Occipital lobe (tissue), 2 donors: ENCODE results near the gene EIF4A3. TPM values are rescaled to one million over a fixed set of nuclear protein-coding genes. Genes with fewer than 3 reads are reported as not detected.

Experiments used
- DNase-seq: peaks from one replicate; lab custom pipeline; 2025; lab: John Stamatoyannopoulos, UW
- total RNA-seq: library from RNA; depleted of rRNA; stranded (reverse); fragments of >200 nt; gene quantifications from one replicate; pipeline ENCODE4 v1.2.3, GENCODE V29; 2014

Gene EIF4A3
- total RNA-seq, 1 donor from 2014 or later, result 64.4 TPM

- DNase-seq, result no peak
Observed at GRCh38 chr17:80137131-80137530, 9.8 kb downstream of the EIF4A3 start.

DNA sequence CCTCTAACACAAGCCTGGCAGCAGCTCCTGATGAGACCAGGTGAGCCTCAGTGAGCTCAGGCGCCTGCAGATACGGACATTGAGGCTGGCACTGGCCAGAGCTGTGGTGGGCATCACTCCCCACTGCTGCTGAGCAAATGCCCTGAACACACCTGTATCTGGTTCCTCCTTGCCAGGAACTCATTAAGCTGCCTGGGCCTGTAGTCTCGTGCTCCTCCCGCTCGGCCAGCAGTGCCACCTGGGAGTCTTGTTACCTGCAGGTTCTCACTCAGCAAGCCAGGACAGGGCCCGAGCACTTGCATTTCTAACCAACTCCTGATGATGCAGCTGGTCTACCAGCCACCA is 13.3 kb downstream of the EIF4A3 start:
- DNase-seq, result no peak

DNA sequence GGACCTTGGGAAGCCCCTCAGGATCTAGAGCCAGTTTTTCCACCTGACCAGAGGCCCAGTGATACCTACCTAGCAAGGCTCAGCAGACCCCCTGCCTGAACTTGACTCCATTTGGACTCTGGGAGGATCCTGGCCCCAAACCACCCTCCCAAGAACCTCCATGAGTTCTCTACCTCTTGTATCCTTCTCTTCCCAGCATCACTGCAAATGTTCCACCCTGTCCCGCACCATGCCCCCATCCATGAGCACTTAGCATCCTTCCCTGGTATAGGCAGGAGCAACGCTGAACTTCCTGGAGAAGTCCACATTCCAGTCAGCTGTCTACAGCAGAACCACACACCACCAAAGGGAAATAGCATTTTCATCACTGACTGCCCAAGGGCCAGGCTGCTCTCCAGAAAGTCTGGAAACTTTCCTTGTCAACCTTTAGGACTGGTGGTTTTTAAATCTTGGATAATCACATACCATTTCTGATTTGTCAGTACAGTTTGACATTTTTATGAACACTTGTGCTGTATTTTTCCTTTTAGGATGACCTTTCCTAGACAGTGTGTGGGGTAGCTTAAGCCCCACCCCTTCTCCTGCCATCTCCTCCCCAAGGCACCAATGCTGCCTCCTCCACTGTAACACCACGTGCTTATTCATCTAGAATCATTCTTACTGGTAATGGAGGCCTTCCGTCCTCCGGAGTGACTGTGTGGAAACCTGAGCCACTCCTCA is 13.9 kb downstream of the EIF4A3 start:
- no peak for DNase-seq

DNA sequence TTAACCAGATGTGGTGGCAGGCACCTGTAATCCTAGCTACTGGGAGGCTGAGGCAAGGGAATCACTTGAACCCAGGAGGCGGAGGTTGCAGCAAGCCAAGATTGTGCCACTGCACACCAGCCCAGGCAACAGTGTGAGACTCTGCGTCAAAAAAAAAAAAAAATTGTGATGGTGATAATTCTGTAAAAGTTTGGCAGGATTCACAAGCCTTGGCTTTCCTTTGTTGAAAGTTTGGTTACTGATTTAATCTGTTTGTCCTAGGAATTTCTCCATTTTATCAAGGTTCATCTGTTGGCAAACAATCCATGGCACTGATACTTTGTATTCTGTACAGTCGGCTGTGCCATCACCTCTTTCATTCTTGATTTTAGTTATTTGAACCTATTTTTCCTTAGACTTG is 15.9 kb downstream of the EIF4A3 start:
- no peak for DNase-seq

- no peak for DNase-seq
Observed at GRCh38 chr17:80129006-80129565, 17.8 kb downstream of the EIF4A3 start.

- DNase-seq, result no peak
Observed at GRCh38 chr17:80126449-80126715, 20.5 kb downstream of the EIF4A3 start.

- DNase-seq, result no peak
Observed at GRCh38 chr17:80125656-80126448, 21.1 kb downstream of the EIF4A3 start.

DNA sequence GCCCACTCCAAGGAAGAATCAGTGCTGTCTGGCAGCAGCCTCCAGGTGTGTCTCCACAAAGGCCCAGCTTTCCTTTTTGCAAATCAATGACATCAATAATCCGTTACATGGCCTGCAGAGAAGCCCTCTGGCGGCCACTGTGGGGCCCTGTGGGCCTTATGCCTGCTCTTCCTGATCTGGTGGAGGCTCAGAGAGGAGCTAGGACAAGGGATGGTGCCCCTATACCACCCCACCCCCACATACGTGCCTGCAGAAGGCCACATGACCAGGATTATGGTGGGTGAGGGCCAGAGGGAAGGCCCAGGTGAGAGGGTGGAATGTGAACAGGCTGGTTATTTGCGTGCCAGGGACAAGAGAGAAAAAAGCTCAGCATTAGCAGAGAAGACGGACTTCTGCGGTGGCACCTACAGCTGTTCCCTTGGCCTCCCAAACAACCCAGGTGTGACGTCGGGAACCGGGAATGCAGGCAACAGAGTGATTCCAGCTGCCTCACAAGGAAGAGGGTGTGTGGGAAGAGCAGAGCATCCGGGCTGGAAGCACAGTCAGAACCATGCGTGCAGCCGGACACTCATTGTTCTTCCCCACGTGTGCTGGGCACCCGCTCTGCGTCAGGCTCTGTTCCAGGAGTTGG is 22.5 kb downstream of the EIF4A3 start:
- DNase-seq, result no peak

- no peak for DNase-seq
Observed at GRCh38 chr17:80123791-80124190, 23.1 kb downstream of the EIF4A3 start.

DNA sequence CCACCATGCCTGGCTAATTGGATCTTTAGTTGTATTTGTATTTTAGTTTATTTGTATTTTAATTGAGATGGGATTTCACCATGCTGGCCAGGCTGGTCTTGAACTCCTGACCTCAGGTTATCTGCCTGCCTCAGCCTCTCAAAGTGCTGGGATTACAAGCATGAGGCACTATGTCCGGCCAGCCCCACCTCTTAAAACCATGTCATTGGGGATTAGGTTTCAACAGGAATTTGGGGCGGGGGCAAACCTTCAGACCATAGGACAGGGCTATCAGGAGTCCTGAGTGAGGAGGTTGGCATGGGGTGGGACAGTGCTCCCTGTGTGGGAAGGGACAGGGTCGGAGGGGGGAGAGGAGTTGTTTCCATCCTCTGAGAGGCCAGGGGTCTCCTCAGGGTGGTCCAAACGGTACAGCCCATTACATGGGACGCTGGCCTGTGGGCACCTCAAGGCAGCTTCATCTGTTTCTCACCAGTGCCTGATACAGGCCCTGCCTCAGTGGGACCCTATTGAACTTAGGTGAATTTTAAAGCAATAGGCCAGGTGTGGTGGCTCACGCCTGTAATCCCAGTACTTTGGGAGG is 23.9 kb downstream of the EIF4A3 start:
- DNase-seq, result no peak

- no peak for DNase-seq
Observed at GRCh38 chr17:80122026-80122575, 24.8 kb downstream of the EIF4A3 start.

DNA sequence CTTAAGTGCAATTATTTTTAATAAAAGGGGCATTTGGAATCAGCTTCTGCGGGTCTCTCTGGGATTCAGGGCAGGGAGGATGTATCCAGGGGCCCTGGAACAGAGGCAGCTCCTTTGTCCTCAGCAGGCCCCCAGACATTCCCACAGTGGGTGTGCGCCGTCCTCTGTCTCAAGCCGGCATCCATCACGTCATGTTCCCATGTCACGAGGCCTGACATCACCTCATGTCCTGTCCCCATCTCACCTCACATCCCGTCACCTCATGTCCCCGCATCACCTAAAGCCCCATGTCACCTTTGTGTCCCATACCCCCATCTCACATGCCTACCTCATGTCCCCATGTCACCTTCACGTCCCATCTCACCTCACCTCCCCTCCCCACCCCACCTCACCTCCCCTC is 27.1 kb downstream of the EIF4A3 start:
- DNase-seq, result no peak

GRCh38 chr17:80119271-80119791 is 27.6 kb downstream of the EIF4A3 start:
- no peak for DNase-seq

GRCh38 chr17:80118601-80119270 is 28.2 kb downstream of the EIF4A3 start:
- DNase-seq, result no peak

- DNase-seq, result no peak
Observed at GRCh38 chr17:80117491-80118401, 29.2 kb downstream of the EIF4A3 start.

DNA sequence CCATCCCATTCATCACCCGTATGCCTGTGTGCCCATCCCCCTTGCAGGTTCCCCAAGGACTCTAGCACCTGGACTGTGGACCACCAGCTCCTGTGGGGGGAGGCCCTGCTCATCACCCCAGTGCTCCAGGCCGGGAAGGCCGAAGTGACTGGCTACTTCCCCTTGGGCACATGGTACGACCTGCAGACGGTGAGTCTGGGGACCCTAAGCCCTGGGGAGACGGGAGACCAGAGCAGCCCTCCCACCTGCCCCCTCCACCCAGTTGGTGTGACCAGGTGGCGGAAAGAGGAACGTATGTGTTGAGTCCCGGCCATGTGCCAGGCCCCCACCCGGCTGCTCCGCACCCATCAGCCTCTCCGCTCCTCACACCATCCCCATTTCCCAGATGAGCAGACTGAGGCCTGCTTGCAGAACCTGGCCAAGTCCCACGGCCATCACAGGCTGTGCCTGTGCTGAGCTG is 30.0 kb downstream of the EIF4A3 start:
- no peak for DNase-seq

DNA sequence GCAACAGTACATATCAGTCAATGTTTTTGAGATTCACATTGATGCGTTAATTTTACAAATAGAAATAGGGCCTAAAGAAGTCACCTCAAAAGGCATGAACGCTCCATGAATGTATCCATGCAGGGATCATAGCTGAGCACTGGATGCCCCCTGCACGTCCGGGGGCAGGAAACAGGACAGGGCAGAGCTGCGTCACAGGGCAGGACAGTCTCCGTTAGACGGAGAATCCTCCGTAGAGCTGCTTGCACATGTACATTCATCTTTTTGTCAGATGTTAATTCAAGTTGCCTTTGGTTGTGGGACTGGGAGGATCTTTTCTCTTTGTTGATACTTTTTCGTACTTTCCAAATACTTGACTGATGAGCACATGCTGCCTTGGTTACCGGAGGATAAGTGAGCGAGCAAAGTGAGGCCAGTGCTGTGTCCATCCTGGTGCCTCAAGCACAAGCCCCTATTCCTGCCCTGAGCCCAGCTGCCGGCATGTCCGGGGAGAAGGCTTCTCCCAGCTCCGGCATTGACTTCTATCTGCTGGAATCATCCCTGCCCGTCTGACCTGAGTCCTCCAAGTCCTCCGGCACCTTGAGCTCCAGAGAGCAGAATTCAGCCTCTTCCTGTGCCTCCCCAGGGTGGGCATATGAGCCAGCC is 30.5 kb downstream of the EIF4A3 start:
- DNase-seq, result no peak

DNA sequence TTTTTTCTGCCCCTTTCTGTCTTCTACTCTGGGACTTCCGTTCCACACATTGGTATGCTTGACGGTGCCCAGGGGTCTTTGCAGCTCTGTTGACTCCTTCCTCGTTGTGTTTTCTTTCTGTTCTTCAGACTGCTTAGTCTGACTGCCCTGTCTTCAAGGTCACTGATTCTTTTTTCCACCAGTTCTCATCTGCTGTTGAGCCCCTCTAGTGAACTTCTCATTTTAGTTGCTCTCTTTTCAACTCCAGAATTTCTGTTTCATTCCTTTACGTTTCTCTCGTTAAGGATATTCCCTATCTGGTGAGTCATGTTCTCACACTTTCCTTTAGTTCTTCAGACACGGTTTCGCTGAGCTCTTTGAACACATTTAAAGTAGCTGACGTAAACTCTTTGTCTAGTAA is 31.8 kb downstream of the EIF4A3 start:
- no peak for DNase-seq

- no peak for DNase-seq
Observed at GRCh38 chr17:80114758-80115157, 32.2 kb downstream of the EIF4A3 start.
